ENCODE results near the gene PARP2.
"Not testable (repeated sequence)": the region's sequence is repeated elsewhere in the genome, so short reads cannot be mapped to it uniquely, and the experiment has no call there.

The PARP2 gene

GRCh38 chr14:20350860-20351259 is 7.4 kb downstream of the PARP2 start:
- Histone ChIP-seq H3K27me3 (ENCODE audit: control insufficient read depth, insufficient read depth, low read length) (no peaks in the 10 kb centered on the region), H3K4me3 (ENCODE audit: low read length) (no peak overlapping the region), H3K36me3 (ENCODE audit: control insufficient read depth, insufficient read depth, low read length) (no peaks in the 10 kb centered on the region), H3K4me1 (ENCODE audit: control insufficient read depth, insufficient read depth, low read length) (no peaks in the 10 kb centered on the region), H3K9me3 (ENCODE audit: control insufficient read depth, low read length) (no peaks in the 10 kb centered on the region), H3K9ac (ENCODE audit: low read length) (no peak overlapping the region)

DNA sequence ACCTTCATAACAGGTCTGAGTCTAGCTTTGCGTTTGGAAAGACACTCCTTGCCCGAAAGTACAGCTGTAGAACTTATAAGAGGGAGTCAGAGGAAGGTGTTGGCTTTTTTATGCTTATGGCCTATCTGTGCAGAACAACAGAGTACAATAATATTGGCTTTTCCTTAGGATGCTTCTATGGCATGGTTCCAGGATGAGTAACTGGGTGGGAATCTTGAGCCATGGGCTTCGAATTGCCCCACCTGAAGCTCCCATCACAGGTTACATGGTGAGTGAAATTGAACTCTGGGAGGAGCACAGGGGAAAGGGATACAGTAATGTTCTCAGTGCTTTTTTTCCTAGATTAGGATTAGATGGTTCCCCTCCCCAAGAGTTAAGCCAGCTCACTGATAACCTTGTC is 13.0 kb downstream of the PARP2 start:
- Histone ChIP-seq H3K36me3 (ENCODE audit: control insufficient read depth, insufficient read depth, low read length) (peaks cover 6% of the 10 kb centered on the region), H3K9me3 (ENCODE audit: control insufficient read depth, low read length) (no peaks in the 10 kb centered on the region), H3K4me3 (ENCODE audit: low read length) (no peak overlapping the region), H3K9ac (ENCODE audit: low read length) (no peak overlapping the region), H3K4me1 (ENCODE audit: control insufficient read depth, insufficient read depth, low read length) (peaks cover 6% of the 10 kb centered on the region), H3K27me3 (ENCODE audit: control insufficient read depth, insufficient read depth, low read length) (no peaks in the 10 kb centered on the region)

GRCh38 chr14:20358474-20358873 is 15.0 kb downstream of the PARP2 start:
- not testable (repeated sequence) for H3K9me3 ChIP-seq (ENCODE audit: control insufficient read depth, low read length); H3K4me1 ChIP-seq (ENCODE audit: control insufficient read depth, insufficient read depth, low read length); H3K36me3 ChIP-seq (ENCODE audit: control insufficient read depth, insufficient read depth, low read length); H3K9ac ChIP-seq (ENCODE audit: low read length); H3K27me3 ChIP-seq (ENCODE audit: control insufficient read depth, insufficient read depth, low read length); H3K4me3 ChIP-seq (ENCODE audit: low read length)

DNA sequence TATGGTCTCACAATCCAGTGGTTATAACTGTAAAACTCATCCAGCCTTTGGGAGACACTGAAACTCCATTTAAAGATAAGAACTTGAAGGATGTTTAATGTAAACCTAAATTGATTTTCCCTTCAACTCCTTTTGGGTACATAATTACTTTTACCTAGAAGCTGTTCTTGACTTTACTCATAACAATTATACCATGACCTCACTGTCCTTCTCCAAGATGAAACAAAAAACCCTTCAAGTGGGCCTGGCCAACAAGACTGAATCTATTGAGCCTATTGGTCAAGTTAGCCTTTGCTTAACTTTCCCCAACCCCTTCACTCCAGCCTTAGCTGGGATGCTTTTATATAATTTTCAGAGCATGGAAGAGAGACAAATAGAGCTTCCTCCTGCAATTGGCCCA is 22.5 kb downstream of the PARP2 start:
- Histone ChIP-seq H3K36me3 (ENCODE audit: control insufficient read depth, insufficient read depth, low read length) (no peaks in the 10 kb centered on the region), H3K9ac (ENCODE audit: low read length) (no peak overlapping the region), H3K27me3 (ENCODE audit: control insufficient read depth, insufficient read depth, low read length) (no peaks in the 10 kb centered on the region), H3K9me3 (ENCODE audit: control insufficient read depth, low read length) (no peaks in the 10 kb centered on the region), H3K4me3 (ENCODE audit: low read length) (no peak overlapping the region), H3K4me1 (ENCODE audit: control insufficient read depth, insufficient read depth, low read length) (no peaks in the 10 kb centered on the region)

- Histone ChIP-seq H3K9me3 (ENCODE audit: control insufficient read depth, low read length) (no peaks in the 10 kb centered on the region), H3K4me3 (ENCODE audit: low read length) (no peak overlapping the region), H3K9ac (ENCODE audit: low read length) (no peak overlapping the region), H3K4me1 (ENCODE audit: control insufficient read depth, insufficient read depth, low read length) (peaks cover 22% of the 10 kb centered on the region), H3K36me3 (ENCODE audit: control insufficient read depth, insufficient read depth, low read length) (peaks cover 27% of the 10 kb centered on the region), H3K27me3 (ENCODE audit: control insufficient read depth, insufficient read depth, low read length) (no peaks in the 10 kb centered on the region)
Observed at GRCh38 chr14:20372796-20373195, 29.4 kb downstream of the PARP2 start.

GRCh38 chr14:20375471-20375870 is 32.0 kb downstream of the PARP2 start:
- Histone ChIP-seq H3K4me3 (ENCODE audit: low read length) (no peak overlapping the region), H3K9ac (ENCODE audit: low read length) (no peak overlapping the region), H3K4me1 (ENCODE audit: control insufficient read depth, insufficient read depth, low read length) (peaks cover 29% of the 10 kb centered on the region), H3K27me3 (ENCODE audit: control insufficient read depth, insufficient read depth, low read length) (no peaks in the 10 kb centered on the region), H3K9me3 (ENCODE audit: control insufficient read depth, low read length) (no peaks in the 10 kb centered on the region), H3K36me3 (ENCODE audit: control insufficient read depth, insufficient read depth, low read length) (peaks cover 36% of the 10 kb centered on the region)

- no peaks in the 10 kb centered on the region for H3K27me3 ChIP-seq (ENCODE audit: control insufficient read depth, insufficient read depth, low read length)
- peaks cover 36% of the 10 kb centered on the region for H3K36me3 ChIP-seq (ENCODE audit: control insufficient read depth, insufficient read depth, low read length)
- no peaks in the 10 kb centered on the region for H3K9me3 ChIP-seq (ENCODE audit: control insufficient read depth, low read length)
- H3K4me1 ChIP-seq (ENCODE audit: control insufficient read depth, insufficient read depth, low read length): peaks cover 34% of the 10 kb centered on the region
- H3K4me3 ChIP-seq (ENCODE audit: low read length): no peak overlapping the region
- H3K9ac ChIP-seq (ENCODE audit: low read length): no peak overlapping the region
Observed at GRCh38 chr14:20376071-20376588, 32.7 kb downstream of the PARP2 start.

- H3K27me3 ChIP-seq (ENCODE audit: control insufficient read depth, insufficient read depth, low read length): no peaks in the 10 kb centered on the region
- no peak overlapping the region for H3K9ac ChIP-seq (ENCODE audit: low read length)
- H3K4me3 ChIP-seq (ENCODE audit: low read length): no peak overlapping the region
- peaks cover 35% of the 10 kb centered on the region for H3K4me1 ChIP-seq (ENCODE audit: control insufficient read depth, insufficient read depth, low read length)
- no peaks in the 10 kb centered on the region for H3K9me3 ChIP-seq (ENCODE audit: control insufficient read depth, low read length)
- H3K36me3 ChIP-seq (ENCODE audit: control insufficient read depth, insufficient read depth, low read length): peaks cover 41% of the 10 kb centered on the region
Observed at GRCh38 chr14:20377171-20377570, 33.7 kb downstream of the PARP2 start.

GRCh38 chr14:20379743-20380142 is 36.3 kb downstream of the PARP2 start:
- no peaks in the 10 kb centered on the region for H3K9me3 ChIP-seq (ENCODE audit: control insufficient read depth, low read length)
- no peak overlapping the region for H3K9ac ChIP-seq (ENCODE audit: low read length)
- no peaks in the 10 kb centered on the region for H3K27me3 ChIP-seq (ENCODE audit: control insufficient read depth, insufficient read depth, low read length)
- peaks cover 49% of the 10 kb centered on the region for H3K36me3 ChIP-seq (ENCODE audit: control insufficient read depth, insufficient read depth, low read length)
- H3K4me1 ChIP-seq (ENCODE audit: control insufficient read depth, insufficient read depth, low read length): peaks cover 35% of the 10 kb centered on the region
- H3K4me3 ChIP-seq (ENCODE audit: low read length): no peak overlapping the region

DNA sequence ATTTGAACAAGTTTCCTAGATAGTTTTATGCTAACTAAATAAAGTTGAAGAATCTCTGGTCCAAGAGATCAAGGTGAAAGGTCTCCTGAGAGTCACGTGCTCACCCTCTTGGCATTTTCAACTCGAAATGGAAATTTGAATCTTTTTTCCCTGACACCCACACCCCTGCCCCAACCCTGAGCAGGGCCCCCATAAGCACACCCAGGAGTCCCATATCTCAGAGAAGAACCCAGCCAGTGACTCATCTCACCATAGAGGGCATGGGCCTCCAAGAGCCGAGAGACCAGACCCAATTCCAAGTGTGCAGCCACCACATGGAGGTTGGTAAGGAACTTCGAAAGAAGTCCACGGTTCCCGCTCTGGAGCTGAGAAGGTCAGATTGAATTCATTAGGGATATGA is 37.2 kb downstream of the PARP2 start:
- peaks cover 47% of the 10 kb centered on the region for H3K36me3 ChIP-seq (ENCODE audit: control insufficient read depth, insufficient read depth, low read length)
- no peaks in the 10 kb centered on the region for H3K27me3 ChIP-seq (ENCODE audit: control insufficient read depth, insufficient read depth, low read length)
- no peak overlapping the region for H3K9ac ChIP-seq (ENCODE audit: low read length)
- peaks cover 31% of the 10 kb centered on the region for H3K4me1 ChIP-seq (ENCODE audit: control insufficient read depth, insufficient read depth, low read length)
- H3K9me3 ChIP-seq (ENCODE audit: control insufficient read depth, low read length): no peaks in the 10 kb centered on the region
- no peak overlapping the region for H3K4me3 ChIP-seq (ENCODE audit: low read length)

- Histone ChIP-seq H3K27me3 (ENCODE audit: control insufficient read depth, insufficient read depth, low read length) (no peaks in the 10 kb centered on the region), H3K4me1 (ENCODE audit: control insufficient read depth, insufficient read depth, low read length) (peaks cover 25% of the 10 kb centered on the region), H3K36me3 (ENCODE audit: control insufficient read depth, insufficient read depth, low read length) (peaks cover 52% of the 10 kb centered on the region), H3K9me3 (ENCODE audit: control insufficient read depth, low read length) (no peaks in the 10 kb centered on the region), H3K9ac (ENCODE audit: low read length) (no peak overlapping the region), H3K4me3 (ENCODE audit: low read length) (no peak overlapping the region)
Observed at GRCh38 chr14:20381341-20381740, 37.9 kb downstream of the PARP2 start.

DNA sequence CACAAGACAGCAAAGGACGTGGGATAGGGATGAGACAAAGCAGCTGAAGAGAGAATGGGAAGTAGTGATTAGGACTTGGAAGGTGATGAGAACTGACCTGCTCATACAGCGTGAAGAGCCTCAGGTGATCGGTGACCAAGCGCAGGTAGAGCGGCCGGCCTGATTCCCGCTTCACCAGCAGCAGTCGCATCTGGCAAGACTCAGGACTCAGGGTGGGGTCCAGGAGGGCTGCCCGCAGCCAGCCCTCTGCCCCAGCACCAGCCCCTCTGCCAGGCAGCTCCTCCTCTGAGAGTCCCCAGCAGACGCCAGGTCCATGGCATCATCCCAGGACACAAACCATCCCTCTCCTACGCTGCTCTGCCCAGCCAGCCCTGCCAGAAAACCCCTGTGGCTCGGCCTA is 39.1 kb downstream of the PARP2 start:
- H3K4me1 ChIP-seq (ENCODE audit: control insufficient read depth, insufficient read depth, low read length): peaks cover 14% of the 10 kb centered on the region
- no peaks in the 10 kb centered on the region for H3K9me3 ChIP-seq (ENCODE audit: control insufficient read depth, low read length)
- no peak overlapping the region for H3K9ac ChIP-seq (ENCODE audit: low read length)
- H3K4me3 ChIP-seq (ENCODE audit: low read length): no peak overlapping the region
- no peaks in the 10 kb centered on the region for H3K27me3 ChIP-seq (ENCODE audit: control insufficient read depth, insufficient read depth, low read length)
- peaks cover 52% of the 10 kb centered on the region for H3K36me3 ChIP-seq (ENCODE audit: control insufficient read depth, insufficient read depth, low read length)

DNA sequence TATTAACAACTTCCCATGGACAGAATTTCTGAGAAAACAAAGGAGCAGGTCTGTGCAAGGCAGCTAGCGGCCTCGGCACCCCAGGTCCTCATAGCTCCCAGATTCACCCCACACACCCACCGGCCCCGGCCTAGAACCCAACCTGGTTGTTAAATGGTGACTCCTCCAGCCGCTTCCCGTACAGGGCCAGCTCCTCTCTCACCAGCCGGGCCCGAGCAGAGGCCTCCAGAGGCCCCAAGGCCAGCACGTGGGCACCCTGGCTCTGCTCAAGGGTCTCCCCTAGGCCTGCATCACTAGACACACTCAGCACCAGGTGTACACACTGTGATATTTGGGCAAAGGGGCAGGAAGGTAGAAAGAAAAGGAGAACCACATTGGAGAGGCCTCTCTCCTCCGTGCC is 39.6 kb downstream of the PARP2 start:
- H3K4me3 ChIP-seq (ENCODE audit: low read length): no peak overlapping the region
- peaks cover 53% of the 10 kb centered on the region for H3K36me3 ChIP-seq (ENCODE audit: control insufficient read depth, insufficient read depth, low read length)
- no peaks in the 10 kb centered on the region for H3K9me3 ChIP-seq (ENCODE audit: control insufficient read depth, low read length)
- H3K4me1 ChIP-seq (ENCODE audit: control insufficient read depth, insufficient read depth, low read length): peaks cover 14% of the 10 kb centered on the region
- no peaks in the 10 kb centered on the region for H3K27me3 ChIP-seq (ENCODE audit: control insufficient read depth, insufficient read depth, low read length)
- H3K9ac ChIP-seq (ENCODE audit: low read length): no peak overlapping the region

Data from mucosa of stomach (tissue), 1 donor.